A549 (cell line): ENCODE measurements around the gene PELI3. TPM values are rescaled to one million over a fixed set of nuclear protein-coding genes. Genes with fewer than 3 reads are reported as not detected.

Source experiments
- ATAC-seq, 2 experiments: fragments of 200-7000 bp in 1 of 2; fragments of >200 bp in 1 of 2; cut with Nextera tagmentation in 1 of 2; cut with Tn5 transposase in 1 of 2; 3 replicates each; pipeline versions ENCODE4 v1.8.0 to v1.9.1; 2018 to 2020; ENCODE audit warnings: mild to moderate bottlenecking in 1 of 2, moderate library complexity in 1 of 2
- CTCF ChIA-PET: fragments of 300-600 bp; sonication (Branson Sonifier 250); formaldehyde crosslinking; extraction: SDS; loops from one replicate; lab custom pipeline; 2021; ENCODE audit warnings: antibody characterized with exemption, inconsistent platforms; lab: Yijun Ruan, JAX
- POLR2A ChIA-PET: fragments of 350-600 bp; formaldehyde crosslinking; extraction: SDS; loops from one replicate; lab custom pipeline; 2021; ENCODE audit warnings: antibody characterized with exemption, inconsistent platforms; lab: Yijun Ruan, JAX
- DNase-seq, 2 experiments: peaks; one replicate each; pipeline versions ENCODE4 v3.0.0 to v3.0.0-alpha.2; 2011 to 2016; ENCODE audit warnings: low read depth in 1 of 2, low spot score in 1 of 2
- FAIRE-seq: peaks from 2 replicates; lab custom pipeline; 2011; peaks lifted over from hg19 to GRCh38; lab: Jason Lieb, UNC
- H3K27ac ChIP-seq, 2 experiments: fragments of >200 bp; sonication (Bioruptor Twin); formaldehyde crosslinking; 3 replicates each; pipeline ENCODE4 v1.5.1; 2016 to 2017
- H3K4me1 ChIP-seq: fragments of >200 bp; sonication (Bioruptor Twin); formaldehyde crosslinking; 3 replicates; pipeline ENCODE4 v1.6.1; 2016
- H3K4me2 ChIP-seq: fragments of >200 bp; sonication (Bioruptor Twin); formaldehyde crosslinking; 3 replicates; pipeline ENCODE4 v1.6.1; 2016
- H3K4me3 ChIP-seq: fragments of >200 bp; sonication (Bioruptor Twin); formaldehyde crosslinking; 3 replicates; pipeline ENCODE4 v1.5.1; 2016
- H3K9me3 ChIP-seq: fragments of >200 bp; sonication (Bioruptor Twin); formaldehyde crosslinking; 3 replicates; pipeline ENCODE4 v1.6.1; 2016
- CBX2 ChIP-seq: fragments of 200-600 bp; sonication (generic); IDR thresholded peaks from 2 replicates; pipeline ENCODE4 v1.6.1; 2016; ENCODE audit warnings: low read depth, mild to moderate bottlenecking, borderline replicate concordance
- CBX8 ChIP-seq: fragments of 200-600 bp; sonication (generic); IDR thresholded peaks from 2 replicates; pipeline ENCODE4 v1.6.1; 2016
- CEBPB ChIP-seq, 2 experiments: fragments of >200 bp in 1 of 2; sonication (Bioruptor Twin) in 1 of 2; formaldehyde crosslinking in 1 of 2; IDR thresholded peaks; 2 replicates each; pipeline ENCODE4 v1.6.1; 2012 to 2016
- CHD2 ChIP-seq: fragments of 150-350 bp; IDR thresholded peaks from 2 replicates; pipeline ENCODE4 v1.6.1; 2014; ENCODE audit warnings: low read length; ENCODE audit not compliant: partially characterized antibody
- CHD4 ChIP-seq: fragments of 200-600 bp; sonication (generic); IDR thresholded peaks from 2 replicates; pipeline ENCODE4 v1.6.1; 2016; ENCODE audit warnings: antibody characterized with exemption, mild to moderate bottlenecking, borderline replicate concordance
- EHF ChIP-seq: fragments of 250-450 bp; sonication (Bioruptor Pico); IDR thresholded peaks from 2 replicates; pipeline ENCODE4 v1.5.0; 2020; ENCODE audit warnings: mild to moderate bottlenecking
- EP300 ChIP-seq, 2 experiments: fragments of >200 bp; sonication (Bioruptor Twin); formaldehyde crosslinking; IDR thresholded peaks; 2 replicates in 1 of 2; 3 replicates in 1 of 2; pipeline ENCODE4 v1.6.1; 2016 to 2017
- FOSL2 ChIP-seq, 2 experiments: fragments of 450-650 bp in 1 of 2; fragments of >200 bp in 1 of 2; sonication (Bioruptor Twin) in 1 of 2; formaldehyde crosslinking; IDR thresholded peaks; 2 replicates each; pipeline versions ENCODE4 v1.5.0 to v1.6.1; 2016 to 2020; ENCODE audit warnings: mild to moderate bottlenecking in 1 of 2, moderate library complexity in 1 of 2
- GATA3 ChIP-seq: IDR thresholded peaks from 2 replicates; pipeline ENCODE4 v1.6.1; 2012; ENCODE audit warnings: borderline replicate concordance
- HDAC2 ChIP-seq: fragments of 200-600 bp; sonication (generic); IDR thresholded peaks from 2 replicates; pipeline ENCODE4 v1.6.1; 2016
- JUN ChIP-seq, 2 experiments: fragments of >200 bp; sonication (Bioruptor Twin); formaldehyde crosslinking; IDR thresholded peaks; 2 replicates in 1 of 2; 3 replicates in 1 of 2; pipeline ENCODE4 v1.6.1; 2016 to 2017
- JUNB ChIP-seq: fragments of >200 bp; sonication (Bioruptor Twin); formaldehyde crosslinking; IDR thresholded peaks from 2 replicates; pipeline ENCODE4 v1.6.1; 2016
- KDM1A ChIP-seq: fragments of 200-600 bp; sonication (generic); IDR thresholded peaks from 2 replicates; pipeline ENCODE4 v1.6.1; 2016; ENCODE audit warnings: low read depth, mild to moderate bottlenecking
- NPAS2 ChIP-seq: fragments of 250-450 bp; sonication (Bioruptor Pico); IDR thresholded peaks from 2 replicates; pipeline ENCODE4 v1.8.0; 2022; ENCODE audit warnings: mild to moderate bottlenecking, moderate library complexity, borderline replicate concordance
- POLR2A ChIP-seq: IDR thresholded peaks from 2 replicates; pipeline ENCODE4 v1.6.1; 2012; ENCODE audit warnings: mild to moderate bottlenecking, low read length
- RAD21 ChIP-seq, 2 experiments: fragments of >200 bp in 1 of 2; sonication (Bioruptor Twin) in 1 of 2; formaldehyde crosslinking in 1 of 2; IDR thresholded peaks in 1 of 2; conservative IDR thresholded peaks in 1 of 2; 2 replicates in 1 of 2; 3 replicates in 1 of 2; pipeline ENCODE4 v1.6.1; 2012 to 2018; ENCODE audit warnings: inconsistent platforms in 1 of 2
- RCOR1 ChIP-seq: fragments of 150-350 bp; IDR thresholded peaks from 2 replicates; pipeline ENCODE4 v1.6.1; 2014; ENCODE audit warnings: antibody characterized with exemption, low read length, low read depth
- RFX5 ChIP-seq: fragments of 450-650 bp; IDR thresholded peaks from 2 replicates; pipeline ENCODE4 v1.7.1; 2014; ENCODE audit warnings: antibody characterized with exemption, mild to moderate bottlenecking, moderate library complexity
- SMC3 ChIP-seq: fragments of >200 bp; sonication (Bioruptor Twin); formaldehyde crosslinking; IDR thresholded peaks from 3 replicates; pipeline ENCODE4 v1.6.1; 2018; ENCODE audit warnings: inconsistent platforms
- ZFP36 ChIP-seq: fragments of 450-650 bp; IDR thresholded peaks from 2 replicates; pipeline ENCODE4 v1.6.1; 2014; ENCODE audit warnings: borderline replicate concordance; ENCODE audit not compliant: partially characterized antibody
- ZSCAN20 ChIP-seq: fragments of 250-450 bp; sonication (Bioruptor Pico); IDR thresholded peaks from 2 replicates; pipeline ENCODE4 v1.8.0; 2022; ENCODE audit warnings: mild to moderate bottlenecking, moderate library complexity
- WGBS: methylation state at CpG from one replicate; pipeline ENCODE4 v1.1.6; 2017; ENCODE audit errors: missing lambda C conversion rate; 5-methylcytosine and 5-hydroxymethylcytosine counted together
- polyA plus RNA-seq, 4 experiments: library from polyadenylated mRNA; depleted of rRNA in 3 of 4; stranded (reverse); fragments of >200 nt; fragmentation: RNase III in 1 of 4; extraction: RNeasy Plus Mini Kit Qiagen cat#74134 plus additional on column Dnase treatment in 1 of 4; gene quantifications; 2 replicates in 3 of 4; 3 replicates in 1 of 4; pipeline ENCODE4 v1.2.3, GENCODE V29; 2011 to 2017
- TF ChIP-seq, protein P1 (sequence below): IDR thresholded peaks from 2 replicates; pipeline ENCODE4 v1.6.1; 2012
- TF ChIP-seq, protein P2 (sequence below): fragments of >200 bp; sonication (Bioruptor Twin); formaldehyde crosslinking; IDR thresholded peaks from 3 replicates; pipeline ENCODE4 v1.6.1; 2016
- TF ChIP-seq, protein P3 (sequence below): fragments of 450-650 bp; IDR thresholded peaks from 2 replicates; pipeline ENCODE4 v1.6.1; 2014; ENCODE audit warnings: antibody characterized with exemption
- TF ChIP-seq, protein P4 (sequence below): fragments of 200-600 bp; sonication (generic); IDR thresholded peaks from 2 replicates; pipeline ENCODE4 v1.6.1; 2016; ENCODE audit warnings: antibody characterized with exemption, mild to moderate bottlenecking, moderate library complexity

Gene PELI3
- polyA plus RNA-seq, 2 of the 4 experiments (the other 2 are of a cell fraction) = 2.3 to 5.7 TPM

DNA sequence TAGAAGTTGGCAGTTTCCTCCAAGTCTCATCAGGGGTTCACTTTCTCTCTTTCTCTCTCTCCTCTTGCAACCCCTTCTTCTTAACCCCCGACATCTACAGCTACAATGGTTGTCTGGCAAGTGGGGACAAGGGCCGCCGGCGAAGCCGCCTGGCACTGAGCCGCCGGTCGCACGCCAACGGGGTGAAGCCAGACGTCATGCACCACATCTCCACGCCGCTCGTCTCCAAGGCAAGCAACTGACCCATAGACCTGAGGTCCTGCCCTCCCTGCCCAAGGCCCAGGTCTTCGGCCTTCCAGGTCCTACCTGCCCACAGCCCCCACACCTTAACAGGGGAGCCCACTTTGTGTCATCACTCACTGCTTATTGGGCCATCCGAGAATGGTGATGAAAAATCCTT is 4.4 kb downstream of the PELI3 start:
- Histone ChIP-seq H3K4me1 (peaks cover 7% of the 10 kb centered on the region), H3K4me3 (no peak overlapping the region), H3K27ac (no peak overlapping the region), H3K9me3 (no peaks in the 10 kb centered on the region), H3K4me2 (no peak overlapping the region)
- TF ChIP-seq, protein P1, sequence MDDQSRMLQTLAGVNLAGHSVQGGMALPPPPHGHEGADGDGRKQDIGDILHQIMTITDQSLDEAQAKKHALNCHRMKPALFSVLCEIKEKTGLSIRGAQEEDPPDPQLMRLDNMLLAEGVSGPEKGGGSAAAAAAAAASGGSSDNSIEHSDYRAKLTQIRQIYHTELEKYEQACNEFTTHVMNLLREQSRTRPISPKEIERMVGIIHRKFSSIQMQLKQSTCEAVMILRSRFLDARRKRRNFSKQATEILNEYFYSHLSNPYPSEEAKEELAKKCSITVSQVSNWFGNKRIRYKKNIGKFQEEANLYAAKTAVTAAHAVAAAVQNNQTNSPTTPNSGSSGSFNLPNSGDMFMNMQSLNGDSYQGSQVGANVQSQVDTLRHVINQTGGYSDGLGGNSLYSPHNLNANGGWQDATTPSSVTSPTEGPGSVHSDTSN = no peak
- TF ChIP-seq ZFP36 = no peak
- no peak for TF ChIP-seq EHF (CRISPR knock-in tag)
- no peak for TF ChIP-seq POLR2A
- no peak for TF ChIP-seq RFX5
- no peak for TF ChIP-seq SMC3
- no peak for TF ChIP-seq RAD21 (conservative IDR thresholded peaks at IDR 0.05 in 1 of 2, IDR thresholded peaks at IDR 0.05 in 1 of 2)
- TF ChIP-seq JUNB = no peak
- TF ChIP-seq KDM1A = no peak
- TF ChIP-seq, protein P2, sequence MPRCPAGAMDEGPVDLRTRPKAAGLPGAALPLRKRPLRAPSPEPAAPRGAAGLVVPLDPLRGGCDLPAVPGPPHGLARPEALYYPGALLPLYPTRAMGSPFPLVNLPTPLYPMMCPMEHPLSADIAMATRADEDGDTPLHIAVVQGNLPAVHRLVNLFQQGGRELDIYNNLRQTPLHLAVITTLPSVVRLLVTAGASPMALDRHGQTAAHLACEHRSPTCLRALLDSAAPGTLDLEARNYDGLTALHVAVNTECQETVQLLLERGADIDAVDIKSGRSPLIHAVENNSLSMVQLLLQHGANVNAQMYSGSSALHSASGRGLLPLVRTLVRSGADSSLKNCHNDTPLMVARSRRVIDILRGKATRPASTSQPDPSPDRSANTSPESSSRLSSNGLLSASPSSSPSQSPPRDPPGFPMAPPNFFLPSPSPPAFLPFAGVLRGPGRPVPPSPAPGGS = no peak
- TF ChIP-seq NPAS2 (CRISPR knock-in tag) = no peak
- TF ChIP-seq, protein P3, sequence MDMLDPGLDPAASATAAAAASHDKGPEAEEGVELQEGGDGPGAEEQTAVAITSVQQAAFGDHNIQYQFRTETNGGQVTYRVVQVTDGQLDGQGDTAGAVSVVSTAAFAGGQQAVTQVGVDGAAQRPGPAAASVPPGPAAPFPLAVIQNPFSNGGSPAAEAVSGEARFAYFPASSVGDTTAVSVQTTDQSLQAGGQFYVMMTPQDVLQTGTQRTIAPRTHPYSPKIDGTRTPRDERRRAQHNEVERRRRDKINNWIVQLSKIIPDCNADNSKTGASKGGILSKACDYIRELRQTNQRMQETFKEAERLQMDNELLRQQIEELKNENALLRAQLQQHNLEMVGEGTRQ = no peak
- DNase-seq (no peak), FAIRE-seq (no peak), ATAC-seq (no peak)
- ChIA-PET CTCF (interaction anchor here (0.9 to 4.8 kb wide), 8 partner anchors 8 to 82 kb away, joined by 3 to 37 read pairs (median 4); partner anchors contain the start of gene DPP3), POLR2A (interaction anchor here (2.6 kb wide), 1 partner anchor 9 kb away, joined by 16 read pairs; the partner anchor contains the start of gene DPP3)
- 95% methylated on average over 15 of the region's 16 CpGs for WGBS

DNA sequence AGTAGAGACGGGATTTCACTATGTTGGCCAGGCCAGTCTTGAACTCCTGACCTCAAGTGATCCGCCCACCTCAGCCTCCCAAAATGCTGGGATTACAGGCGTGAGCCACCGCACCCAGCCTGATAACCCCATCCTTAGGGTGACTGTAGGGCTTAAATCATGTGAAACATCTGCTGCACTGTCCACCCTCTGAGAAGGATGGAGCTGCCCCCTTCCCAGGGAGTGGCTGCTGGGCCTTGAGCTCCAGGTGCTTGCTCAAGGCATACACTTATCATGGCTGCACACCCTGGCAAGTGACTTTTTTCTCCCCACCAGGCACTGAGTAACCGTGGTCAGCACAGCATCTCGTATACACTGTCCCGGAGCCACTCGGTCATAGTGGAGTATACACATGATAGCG is 5.3 kb downstream of the PELI3 start:
- no peak for DNase-seq
- Histone ChIP-seq H3K27ac (no peak overlapping the region), H3K4me2 (no peak overlapping the region), H3K9me3 (no peaks in the 10 kb centered on the region), H3K4me1 (peaks cover 7% of the 10 kb centered on the region), H3K4me3 (no peak overlapping the region)
- 97% methylated on average over 9 of the region's 9 CpGs for WGBS
- no peak for FAIRE-seq
- ChIA-PET POLR2A (interaction anchor here (2.6 kb wide), 1 partner anchor 8 kb away, joined by 16 read pairs; the partner anchor contains the start of gene DPP3), CTCF (interaction anchor here (1.1 to 4.8 kb wide), 3 partner anchors 7 to 51 kb away, joined by 3 to 37 read pairs (median 5); partner anchors contain the start of genes DPP3 and NPAS4)
- TF ChIP-seq RAD21 (conservative IDR thresholded peaks at IDR 0.05 in 1 of 2, IDR thresholded peaks at IDR 0.05 in 1 of 2) (no peak), CHD4 (no peak), EP300 (IDR thresholded peaks at IDR 0.05) (no peak), CBX8 (no peak), FOSL2 (IDR thresholded peaks at IDR 0.05) (no peak), FOSL2 (CRISPR knock-in tag; IDR thresholded peaks at IDR 0.05) (no peak), NPAS2 (CRISPR knock-in tag) (no peak), ZSCAN20 (no peak), RCOR1 (no peak), CBX2 (no peak), CHD2 (no peak), JUN (IDR thresholded peaks at IDR 0.05) (no peak), GATA3 (no peak), HDAC2 (no peak), CEBPB (IDR thresholded peaks at IDR 0.05) (no peak)
- TF ChIP-seq, protein P4, sequence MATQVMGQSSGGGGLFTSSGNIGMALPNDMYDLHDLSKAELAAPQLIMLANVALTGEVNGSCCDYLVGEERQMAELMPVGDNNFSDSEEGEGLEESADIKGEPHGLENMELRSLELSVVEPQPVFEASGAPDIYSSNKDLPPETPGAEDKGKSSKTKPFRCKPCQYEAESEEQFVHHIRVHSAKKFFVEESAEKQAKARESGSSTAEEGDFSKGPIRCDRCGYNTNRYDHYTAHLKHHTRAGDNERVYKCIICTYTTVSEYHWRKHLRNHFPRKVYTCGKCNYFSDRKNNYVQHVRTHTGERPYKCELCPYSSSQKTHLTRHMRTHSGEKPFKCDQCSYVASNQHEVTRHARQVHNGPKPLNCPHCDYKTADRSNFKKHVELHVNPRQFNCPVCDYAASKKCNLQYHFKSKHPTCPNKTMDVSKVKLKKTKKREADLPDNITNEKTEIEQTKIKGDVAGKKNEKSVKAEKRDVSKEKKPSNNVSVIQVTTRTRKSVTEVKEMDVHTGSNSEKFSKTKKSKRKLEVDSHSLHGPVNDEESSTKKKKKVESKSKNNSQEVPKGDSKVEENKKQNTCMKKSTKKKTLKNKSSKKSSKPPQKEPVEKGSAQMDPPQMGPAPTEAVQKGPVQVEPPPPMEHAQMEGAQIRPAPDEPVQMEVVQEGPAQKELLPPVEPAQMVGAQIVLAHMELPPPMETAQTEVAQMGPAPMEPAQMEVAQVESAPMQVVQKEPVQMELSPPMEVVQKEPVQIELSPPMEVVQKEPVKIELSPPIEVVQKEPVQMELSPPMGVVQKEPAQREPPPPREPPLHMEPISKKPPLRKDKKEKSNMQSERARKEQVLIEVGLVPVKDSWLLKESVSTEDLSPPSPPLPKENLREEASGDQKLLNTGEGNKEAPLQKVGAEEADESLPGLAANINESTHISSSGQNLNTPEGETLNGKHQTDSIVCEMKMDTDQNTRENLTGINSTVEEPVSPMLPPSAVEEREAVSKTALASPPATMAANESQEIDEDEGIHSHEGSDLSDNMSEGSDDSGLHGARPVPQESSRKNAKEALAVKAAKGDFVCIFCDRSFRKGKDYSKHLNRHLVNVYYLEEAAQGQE = no peak
- ATAC-seq = no peak
